ENCODE measurements around the gene NAV2. TPM values are rescaled to one million over a fixed set of nuclear protein-coding genes. Genes with fewer than 3 reads are reported as not detected.

The NAV2 gene
- total and polyA plus RNA-seq, 4 experiments from 2014 or later = 1.1 to 6.2 (median 4.2) TPM; not detected in 1

- H3K9me3 Mint-ChIP-seq = peaks cover 0 to 3% (median 0%) of the 10 kb centered on the region in 8 donors
- Histone ChIP-seq H3K27ac (ENCODE audit: low read depth, low read length) (no peak overlapping the region), H3K4me1 (ENCODE audit: insufficient read depth, low read length) (no peaks in the 10 kb centered on the region), H3K9me3 (ENCODE audit: control insufficient read depth in 1 of 2, low read length in 2 of 2) (no peaks in the 10 kb centered on the region), H3K27me3 (ENCODE audit: insufficient read depth, low read length) (no peaks in the 10 kb centered on the region), H3K36me3 (ENCODE audit: insufficient read depth, low read length) (no peaks in the 10 kb centered on the region), H3K4me3 (ENCODE audit: low read length in 2 of 2) (no peak overlapping the region)
- peaks cover 2 to 4% of the 10 kb centered on the region in 2 donors for H3K27me3 Mint-ChIP-seq
- POLR2A ChIA-PET (ENCODE audit: partially characterized antibody) = no interaction called here
- DNase-seq = no peak
- H3K4me1 Mint-ChIP-seq = peaks cover 0 to under 1% (median 0%) of the 10 kb centered on the region in 4 donors
- CTCF ChIA-PET (ENCODE audit: partially characterized antibody) = no interaction called here
- H3K36me3 Mint-ChIP-seq = no peaks in the 10 kb centered on the region
- no peak overlapping the region for H3K27ac Mint-ChIP-seq
- no peak overlapping the region for H3K4me3 Mint-ChIP-seq
- intact Hi-C loops (cut with micrococcal nuclease) = no loop called here
These were observed 32.4 kb upstream of the NAV2 start for GRCh38 chr11:19679952-19680828.

GRCh38 chr11:19680829-19681368 is 31.7 kb upstream of the NAV2 start:
- H3K4me3 Mint-ChIP-seq = no peak overlapping the region
- ChIA-PET POLR2A (ENCODE audit: partially characterized antibody) (no interaction called here), CTCF (ENCODE audit: partially characterized antibody) (no interaction called here)
- Histone ChIP-seq H3K27ac (ENCODE audit: low read depth, low read length) (no peak overlapping the region), H3K36me3 (ENCODE audit: insufficient read depth, low read length) (no peaks in the 10 kb centered on the region), H3K27me3 (ENCODE audit: insufficient read depth, low read length) (no peaks in the 10 kb centered on the region), H3K4me3 (ENCODE audit: low read length in 2 of 2) (no peak overlapping the region), H3K9me3 (ENCODE audit: control insufficient read depth in 1 of 2, low read length in 2 of 2) (no peaks in the 10 kb centered on the region), H3K4me1 (ENCODE audit: insufficient read depth, low read length) (no peaks in the 10 kb centered on the region)
- no peaks in the 10 kb centered on the region for H3K4me1 Mint-ChIP-seq
- H3K36me3 Mint-ChIP-seq = no peaks in the 10 kb centered on the region
- H3K27ac Mint-ChIP-seq = no peak overlapping the region
- peaks cover 0 to 3% (median 0%) of the 10 kb centered on the region in 8 donors for H3K9me3 Mint-ChIP-seq
- H3K27me3 Mint-ChIP-seq = peaks cover 2 to 4% of the 10 kb centered on the region in 2 donors
- intact Hi-C loops (cut with micrococcal nuclease) = no loop called here
- no peak for DNase-seq

GRCh38 chr11:19683141-19683805 is 29.4 kb upstream of the NAV2 start:
- ChIA-PET CTCF (ENCODE audit: partially characterized antibody) (no interaction called here), POLR2A (ENCODE audit: partially characterized antibody) (no interaction called here)
- H3K36me3 ChIP-seq (ENCODE audit: insufficient read depth, low read length) = no peaks in the 10 kb centered on the region
- H3K9me3 Mint-ChIP-seq = peaks cover 0 to 3% (median 0%) of the 10 kb centered on the region in 8 donors
- H3K27ac Mint-ChIP-seq = no peak overlapping the region
- H3K4me1 Mint-ChIP-seq = no peaks in the 10 kb centered on the region
- H3K9me3 ChIP-seq (ENCODE audit: control insufficient read depth in 1 of 2, low read length in 2 of 2) = no peaks in the 10 kb centered on the region
- H3K27me3 Mint-ChIP-seq = peaks cover 2 to 5% of the 10 kb centered on the region in 2 donors
- H3K36me3 Mint-ChIP-seq = no peaks in the 10 kb centered on the region
- no peak overlapping the region for H3K27ac ChIP-seq (ENCODE audit: low read depth, low read length)
- no peak overlapping the region for H3K4me3 ChIP-seq (ENCODE audit: low read length in 2 of 2)
- DNase-seq = no peak
- H3K27me3 ChIP-seq (ENCODE audit: insufficient read depth, low read length) = no peaks in the 10 kb centered on the region
- no peak overlapping the region for H3K4me3 Mint-ChIP-seq
- intact Hi-C loops (cut with micrococcal nuclease) = no loop called here
- H3K4me1 ChIP-seq (ENCODE audit: insufficient read depth, low read length) = no peaks in the 10 kb centered on the region

GRCh38 chr11:19683862-19684491 is 28.7 kb upstream of the NAV2 start:
- peaks cover 2 to 5% of the 10 kb centered on the region in 2 donors for H3K27me3 Mint-ChIP-seq
- no peak overlapping the region for H3K27ac ChIP-seq (ENCODE audit: low read depth, low read length)
- POLR2A ChIA-PET (ENCODE audit: partially characterized antibody) = no interaction called here

GRCh38 chr11:19686234-19686633 is 26.4 kb upstream of the NAV2 start:
- ChIA-PET CTCF (ENCODE audit: partially characterized antibody) (no interaction called here), POLR2A (ENCODE audit: partially characterized antibody) (interaction anchor here (1.1 kb wide), 1 partner anchor 37 kb away, joined by 3 read pairs; no protein-coding TSS in a partner anchor)
- H3K27ac ChIP-seq (ENCODE audit: low read depth, low read length) = no peak overlapping the region
- H3K4me3 ChIP-seq (ENCODE audit: low read length in 2 of 2) = no peak overlapping the region
- no peaks in the 10 kb centered on the region for H3K36me3 ChIP-seq (ENCODE audit: insufficient read depth, low read length)
- no peak overlapping the region for H3K27ac Mint-ChIP-seq
- H3K27me3 Mint-ChIP-seq = peaks cover 0 to 5% of the 10 kb centered on the region in 2 donors
- H3K4me3 Mint-ChIP-seq = no peak overlapping the region
- H3K4me1 Mint-ChIP-seq = no peaks in the 10 kb centered on the region
- no peaks in the 10 kb centered on the region for H3K4me1 ChIP-seq (ENCODE audit: insufficient read depth, low read length)
- H3K9me3 ChIP-seq (ENCODE audit: control insufficient read depth in 1 of 2, low read length in 2 of 2) = no peaks in the 10 kb centered on the region
- peaks cover 0 to 2% (median 0%) of the 10 kb centered on the region in 8 donors for H3K9me3 Mint-ChIP-seq
- no peak for DNase-seq
- intact Hi-C loops (cut with micrococcal nuclease) = no loop called here
- no peaks in the 10 kb centered on the region for H3K36me3 Mint-ChIP-seq
- no peaks in the 10 kb centered on the region for H3K27me3 ChIP-seq (ENCODE audit: insufficient read depth, low read length)

More at GRCh38 chr11:19683862-19684491, 28.7 kb upstream of the NAV2 start:
- intact Hi-C loops (cut with micrococcal nuclease) = no loop called here
- no peaks in the 10 kb centered on the region for H3K4me1 ChIP-seq (ENCODE audit: insufficient read depth, low read length)
- DNase-seq = no peak
- Mint-ChIP-seq H3K4me1 (no peaks in the 10 kb centered on the region), H3K27ac (no peak overlapping the region), H3K36me3 (no peaks in the 10 kb centered on the region), H3K9me3 (peaks cover 0 to 3% (median 0%) of the 10 kb centered on the region in 8 donors), H3K4me3 (no peak overlapping the region)
- no peaks in the 10 kb centered on the region for H3K27me3 ChIP-seq (ENCODE audit: insufficient read depth, low read length)
- CTCF ChIA-PET (ENCODE audit: partially characterized antibody) = no interaction called here
- H3K36me3 ChIP-seq (ENCODE audit: insufficient read depth, low read length) = no peaks in the 10 kb centered on the region
- no peak overlapping the region for H3K4me3 ChIP-seq (ENCODE audit: low read length in 2 of 2)
- no peaks in the 10 kb centered on the region for H3K9me3 ChIP-seq (ENCODE audit: control insufficient read depth in 1 of 2, low read length in 2 of 2)

GRCh38 chr11:19687392-19687791 is 25.2 kb upstream of the NAV2 start:
- CTCF ChIA-PET (ENCODE audit: partially characterized antibody) = no interaction called here
- intact Hi-C loops (cut with micrococcal nuclease) = no loop called here

More at GRCh38 chr11:19687392-19687791, 25.2 kb upstream of the NAV2 start:
- Mint-ChIP-seq H3K27me3 (peaks cover 0 to 1% of the 10 kb centered on the region in 2 donors), H3K27ac (no peak overlapping the region), H3K9me3 (peaks cover 0 to 2% (median 0%) of the 10 kb centered on the region in 8 donors), H3K4me3 (no peak overlapping the region), H3K36me3 (no peaks in the 10 kb centered on the region), H3K4me1 (no peaks in the 10 kb centered on the region)
- Histone ChIP-seq H3K36me3 (ENCODE audit: insufficient read depth, low read length) (no peaks in the 10 kb centered on the region), H3K4me3 (ENCODE audit: low read length in 2 of 2) (no peak overlapping the region), H3K4me1 (ENCODE audit: insufficient read depth, low read length) (no peaks in the 10 kb centered on the region), H3K27ac (ENCODE audit: low read depth, low read length) (no peak overlapping the region), H3K27me3 (ENCODE audit: insufficient read depth, low read length) (no peaks in the 10 kb centered on the region), H3K9me3 (ENCODE audit: control insufficient read depth in 1 of 2, low read length in 2 of 2) (no peaks in the 10 kb centered on the region)
- POLR2A ChIA-PET (ENCODE audit: partially characterized antibody) = interaction anchor here (1.1 kb wide), 1 partner anchor 36 kb away, joined by 3 read pairs; no protein-coding TSS in a partner anchor
- DNase-seq = no peak

All from CD4-positive, alpha-beta memory T cell (primary cell).